ENCODE results near the gene XXYLT1. TPM values are rescaled to one million over a fixed set of nuclear protein-coding genes. Genes with fewer than 3 reads are reported as not detected.

XXYLT1 gene
- total RNA-seq, 1 donor from 2014 or later = 22.3 TPM

DNA sequence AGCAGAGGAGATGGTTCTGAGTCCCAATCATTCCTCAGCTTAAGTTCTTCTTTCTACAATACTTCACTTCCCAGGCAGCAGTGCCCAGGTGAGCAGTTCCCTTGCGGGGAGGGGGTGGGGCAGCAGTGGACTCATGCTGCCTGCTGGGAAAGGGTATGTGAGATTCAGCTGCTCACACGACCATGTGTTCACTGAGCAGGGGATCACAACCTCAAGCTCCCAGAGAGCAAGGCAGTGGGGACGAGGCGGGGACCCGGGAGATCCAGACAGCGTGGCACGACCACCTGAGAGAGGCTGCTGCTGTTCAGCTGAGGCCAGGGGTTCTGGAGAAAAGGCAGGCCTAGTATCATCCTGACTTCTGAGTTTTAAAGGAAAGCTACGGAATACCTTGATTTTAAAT, 166.6 kb downstream of the XXYLT1 start:
- Mint-ChIP-seq H3K9me3 (ENCODE audit: unreplicated experiment) (peaks cover 7% of the 10 kb centered on the region), H3K36me3 (ENCODE audit: unreplicated experiment) (no peaks in the 10 kb centered on the region), H3K27me3 (ENCODE audit: unreplicated experiment) (peaks cover 7% of the 10 kb centered on the region), H3K4me1 (ENCODE audit: low read depth, unreplicated experiment) (peaks cover 42% of the 10 kb centered on the region), H3K27ac (ENCODE audit: unreplicated experiment) (peak overlapping the region; percentile 57), H3K4me3 (ENCODE audit: unreplicated experiment) (no peak overlapping the region)
- no peak for DNase-seq
- TF ChIP-seq, protein P1, sequence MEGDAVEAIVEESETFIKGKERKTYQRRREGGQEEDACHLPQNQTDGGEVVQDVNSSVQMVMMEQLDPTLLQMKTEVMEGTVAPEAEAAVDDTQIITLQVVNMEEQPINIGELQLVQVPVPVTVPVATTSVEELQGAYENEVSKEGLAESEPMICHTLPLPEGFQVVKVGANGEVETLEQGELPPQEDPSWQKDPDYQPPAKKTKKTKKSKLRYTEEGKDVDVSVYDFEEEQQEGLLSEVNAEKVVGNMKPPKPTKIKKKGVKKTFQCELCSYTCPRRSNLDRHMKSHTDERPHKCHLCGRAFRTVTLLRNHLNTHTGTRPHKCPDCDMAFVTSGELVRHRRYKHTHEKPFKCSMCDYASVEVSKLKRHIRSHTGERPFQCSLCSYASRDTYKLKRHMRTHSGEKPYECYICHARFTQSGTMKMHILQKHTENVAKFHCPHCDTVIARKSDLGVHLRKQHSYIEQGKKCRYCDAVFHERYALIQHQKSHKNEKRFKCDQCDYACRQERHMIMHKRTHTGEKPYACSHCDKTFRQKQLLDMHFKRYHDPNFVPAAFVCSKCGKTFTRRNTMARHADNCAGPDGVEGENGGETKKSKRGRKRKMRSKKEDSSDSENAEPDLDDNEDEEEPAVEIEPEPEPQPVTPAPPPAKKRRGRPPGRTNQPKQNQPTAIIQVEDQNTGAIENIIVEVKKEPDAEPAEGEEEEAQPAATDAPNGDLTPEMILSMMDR (IDR thresholded peaks at IDR 0.05; ENCODE audit: partially characterized antibody, unreplicated experiment) = no peak

DNA sequence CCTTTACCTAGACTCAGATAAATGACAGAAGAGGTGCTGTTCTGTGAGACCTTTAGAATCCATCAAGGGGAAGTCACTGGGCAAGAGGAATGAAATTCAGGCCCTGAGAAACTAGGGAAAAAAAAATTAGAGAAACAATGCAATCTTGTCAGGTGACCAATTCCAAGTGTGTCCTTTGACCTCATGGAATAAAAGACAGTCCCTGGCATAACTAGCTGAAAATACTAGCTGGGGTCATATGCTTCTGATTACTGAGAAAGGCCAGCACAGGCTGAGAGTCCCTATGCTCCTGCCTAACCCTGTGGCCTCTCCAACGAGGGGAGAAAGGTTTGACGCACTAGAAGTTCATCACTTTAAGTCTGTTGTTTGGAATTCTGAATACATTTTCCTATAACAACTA, 167.3 kb downstream of the XXYLT1 start:
- Mint-ChIP-seq H3K27ac (ENCODE audit: unreplicated experiment) (peak overlapping the region; percentile 57), H3K27me3 (ENCODE audit: unreplicated experiment) (peaks cover 7% of the 10 kb centered on the region), H3K9me3 (ENCODE audit: unreplicated experiment) (peaks cover 7% of the 10 kb centered on the region), H3K4me1 (ENCODE audit: low read depth, unreplicated experiment) (peaks cover 48% of the 10 kb centered on the region), H3K36me3 (ENCODE audit: unreplicated experiment) (no peaks in the 10 kb centered on the region), H3K4me3 (ENCODE audit: unreplicated experiment) (no peak overlapping the region)
- no peak for DNase-seq
- TF ChIP-seq, protein P1 (IDR thresholded peaks at IDR 0.05; ENCODE audit: partially characterized antibody, unreplicated experiment) = no peak

DNA sequence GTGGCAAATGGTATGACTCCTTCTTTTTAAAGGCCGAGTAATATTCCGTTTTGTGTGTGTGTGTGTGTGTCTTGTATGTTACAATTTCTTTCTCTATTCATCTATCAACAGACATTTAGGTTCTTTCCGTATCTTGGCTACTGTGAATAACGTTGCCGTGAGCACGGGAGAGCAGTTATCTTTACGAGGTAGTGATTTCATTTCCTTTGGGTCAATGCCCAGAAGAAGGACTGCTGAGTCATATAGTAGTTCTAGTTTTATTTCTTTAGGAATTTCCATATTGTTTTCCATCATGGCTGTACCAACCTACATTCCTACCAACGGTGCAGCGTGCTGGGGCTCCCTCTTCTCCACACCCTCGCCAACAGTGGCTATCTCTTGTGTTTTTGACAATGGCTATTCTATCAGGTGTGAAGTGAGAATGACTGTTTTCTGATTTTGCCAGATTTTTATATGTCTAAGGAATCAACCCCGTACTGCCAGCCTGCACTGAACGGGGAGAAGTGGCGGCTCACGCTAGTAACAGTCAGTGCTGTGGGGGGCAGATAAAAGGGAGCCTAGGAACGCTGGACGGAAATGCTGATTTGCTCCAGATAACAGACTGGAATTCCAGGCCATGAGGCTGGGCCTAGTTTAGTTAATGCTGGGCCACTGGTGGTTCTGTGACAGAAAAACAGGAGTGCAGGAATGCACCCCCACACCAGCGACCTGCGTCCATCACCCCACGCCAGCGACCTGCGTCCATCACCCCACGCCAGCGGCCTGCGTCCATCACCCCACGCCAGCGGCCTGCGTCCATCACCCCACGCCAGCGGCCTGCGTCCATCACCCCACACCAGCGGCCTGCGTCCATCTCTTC, 168.1 kb downstream of the XXYLT1 start:
- no peak for DNase-seq
- Mint-ChIP-seq H3K36me3 (ENCODE audit: unreplicated experiment) (no peaks in the 10 kb centered on the region), H3K9me3 (ENCODE audit: unreplicated experiment) (peaks cover 7% of the 10 kb centered on the region), H3K27ac (ENCODE audit: unreplicated experiment) (no peak overlapping the region), H3K4me3 (ENCODE audit: unreplicated experiment) (no peak overlapping the region), H3K4me1 (ENCODE audit: low read depth, unreplicated experiment) (peaks cover 47% of the 10 kb centered on the region), H3K27me3 (ENCODE audit: unreplicated experiment) (peaks cover 7% of the 10 kb centered on the region)
- TF ChIP-seq, protein P1 (IDR thresholded peaks at IDR 0.05; ENCODE audit: partially characterized antibody, unreplicated experiment) = no peak

GRCh38 chr3:195101927-195102608, 168.9 kb downstream of the XXYLT1 start:
- H3K9me3 Mint-ChIP-seq (ENCODE audit: unreplicated experiment) = peaks cover 7% of the 10 kb centered on the region
- no peaks in the 10 kb centered on the region for H3K36me3 Mint-ChIP-seq (ENCODE audit: unreplicated experiment)
- H3K4me3 Mint-ChIP-seq (ENCODE audit: unreplicated experiment) = no peak overlapping the region
- H3K27ac Mint-ChIP-seq (ENCODE audit: unreplicated experiment) = no peak overlapping the region
- TF ChIP-seq, protein P1 (IDR thresholded peaks at IDR 0.05; ENCODE audit: partially characterized antibody, unreplicated experiment) = no peak
- peaks cover 7% of the 10 kb centered on the region for H3K27me3 Mint-ChIP-seq (ENCODE audit: unreplicated experiment)
- no peak for DNase-seq
- H3K4me1 Mint-ChIP-seq (ENCODE audit: low read depth, unreplicated experiment) = peaks cover 47% of the 10 kb centered on the region

Data from glutamatergic neuron (in vitro differentiated cells).